GDM1 (cell line): ENCODE measurements around the gene SDC1.

ENCODE experiments used
- DNase-seq: peaks from one replicate; lab custom pipeline; 2025; lab: John Stamatoyannopoulos, UW

SDC1 gene

DNA sequence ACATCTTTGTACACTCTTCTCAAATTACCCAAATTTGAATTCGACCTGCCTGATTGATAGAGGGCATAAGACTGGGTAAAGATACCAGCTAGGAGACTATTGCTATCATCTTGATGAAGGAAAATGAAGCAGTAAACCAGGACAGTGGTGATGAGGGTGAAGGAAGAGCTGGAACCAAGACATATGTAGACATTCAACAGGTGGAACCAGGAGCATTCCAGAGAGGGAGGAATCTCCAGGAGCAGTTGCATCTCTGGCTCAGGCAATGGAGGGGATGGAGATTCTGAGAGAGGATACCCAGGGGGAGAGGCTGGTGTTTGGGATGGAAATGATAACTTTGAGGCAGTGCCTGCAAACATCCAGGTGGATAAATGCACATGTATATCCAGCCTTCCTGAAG, 41.6 kb downstream of the SDC1 start:
- DNase-seq = no peak

DNA sequence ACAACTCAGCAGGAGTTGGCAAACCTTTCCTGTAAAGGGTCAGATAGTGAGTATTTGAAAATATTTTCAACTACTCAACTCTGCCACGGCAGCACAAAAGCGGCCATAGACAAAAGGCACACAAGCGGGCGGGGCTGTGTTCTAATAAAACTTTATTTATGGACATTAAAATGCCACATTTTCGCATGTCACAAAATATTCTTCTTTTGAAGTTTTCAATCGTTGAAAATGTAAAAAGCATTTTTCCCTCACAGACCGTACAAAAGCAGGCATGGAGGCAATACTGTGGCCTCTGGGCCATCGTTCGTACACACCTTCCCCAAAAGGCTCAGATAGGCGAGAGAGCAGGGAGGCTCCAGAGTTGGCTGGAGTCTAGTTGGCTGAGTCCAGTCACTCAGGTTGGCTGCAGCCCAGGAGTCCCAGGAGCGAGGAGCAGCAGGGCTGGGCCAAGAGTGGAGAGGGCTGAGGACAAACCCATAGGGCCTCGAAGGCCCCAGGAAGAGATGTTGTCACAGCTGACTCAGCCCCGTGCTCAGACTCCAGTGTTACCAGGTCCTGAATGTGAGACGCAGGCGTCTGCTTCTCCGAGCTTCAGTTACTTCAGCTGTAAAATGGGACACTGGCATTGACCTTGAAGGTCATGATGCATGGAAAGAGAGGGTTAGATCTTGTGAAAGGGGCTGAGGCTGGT, 42.5 kb downstream of the SDC1 start:
- no peak for DNase-seq

DNA sequence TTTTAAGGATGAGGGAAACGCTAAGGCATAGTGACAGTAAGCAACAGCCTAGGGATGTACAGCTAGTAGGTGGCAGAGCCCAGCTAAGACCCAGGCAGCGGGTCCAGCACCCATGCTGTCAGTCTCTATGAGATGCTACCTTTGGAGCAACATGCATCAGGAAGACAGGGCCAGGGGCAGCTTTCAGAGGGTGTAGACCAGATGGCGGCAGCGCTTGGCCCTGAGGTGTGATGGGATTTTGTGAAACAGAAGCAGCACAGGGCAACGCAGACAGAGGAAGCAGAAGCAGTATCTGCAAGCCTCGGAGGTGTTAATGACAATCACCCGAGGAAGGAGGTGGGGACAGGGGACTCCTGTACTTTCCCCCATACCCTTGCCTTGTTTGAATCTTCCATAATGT, 43.2 kb downstream of the SDC1 start:
- DNase-seq = no peak

DNA sequence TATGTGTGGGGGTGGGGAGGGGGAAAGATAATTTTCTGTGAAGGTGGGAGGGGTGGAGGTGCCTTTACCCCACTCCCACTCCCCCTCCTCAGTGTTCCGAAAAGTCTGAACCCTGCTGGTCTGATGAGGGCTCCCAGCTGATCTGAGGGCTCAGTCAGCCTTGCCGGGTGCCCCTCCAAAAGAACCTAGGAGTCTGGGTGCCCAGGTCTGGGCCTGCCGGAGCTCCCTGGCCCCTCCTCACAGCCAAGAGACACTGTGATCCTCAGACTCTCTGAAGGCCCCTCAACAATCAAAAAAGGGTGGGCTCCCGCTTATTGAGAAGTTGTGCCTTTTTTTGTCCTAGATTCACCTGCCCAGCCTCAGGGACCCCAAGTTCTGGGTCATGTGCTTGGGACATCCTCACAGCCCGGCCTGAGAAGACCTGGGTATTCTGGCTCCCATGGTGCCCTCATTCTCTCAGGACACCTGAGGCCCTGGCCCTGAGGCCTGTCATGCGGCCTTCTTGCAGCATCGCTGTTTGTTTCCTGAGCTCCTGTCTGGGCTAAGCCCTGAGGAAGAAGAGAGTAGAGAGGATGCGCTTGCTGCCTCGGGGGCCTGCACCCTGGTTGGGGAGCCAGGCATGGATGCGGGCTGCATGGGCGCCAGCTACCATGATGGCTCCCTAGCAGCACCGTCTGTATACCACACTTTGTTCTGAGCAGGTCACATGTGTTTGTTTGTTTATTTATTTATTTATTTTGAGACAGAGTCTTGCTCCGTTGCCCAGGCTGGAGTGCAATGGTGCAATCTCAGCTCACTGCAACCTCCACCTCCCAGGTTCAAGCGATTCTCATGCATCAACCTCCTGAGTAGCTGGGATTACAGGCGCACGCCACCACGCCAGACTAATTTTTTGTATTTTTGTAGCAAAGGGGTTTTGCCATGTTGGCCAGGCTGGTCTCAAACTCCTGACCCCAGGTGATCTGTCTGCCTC, 44.0 kb downstream of the SDC1 start:
- no peak for DNase-seq

DNA sequence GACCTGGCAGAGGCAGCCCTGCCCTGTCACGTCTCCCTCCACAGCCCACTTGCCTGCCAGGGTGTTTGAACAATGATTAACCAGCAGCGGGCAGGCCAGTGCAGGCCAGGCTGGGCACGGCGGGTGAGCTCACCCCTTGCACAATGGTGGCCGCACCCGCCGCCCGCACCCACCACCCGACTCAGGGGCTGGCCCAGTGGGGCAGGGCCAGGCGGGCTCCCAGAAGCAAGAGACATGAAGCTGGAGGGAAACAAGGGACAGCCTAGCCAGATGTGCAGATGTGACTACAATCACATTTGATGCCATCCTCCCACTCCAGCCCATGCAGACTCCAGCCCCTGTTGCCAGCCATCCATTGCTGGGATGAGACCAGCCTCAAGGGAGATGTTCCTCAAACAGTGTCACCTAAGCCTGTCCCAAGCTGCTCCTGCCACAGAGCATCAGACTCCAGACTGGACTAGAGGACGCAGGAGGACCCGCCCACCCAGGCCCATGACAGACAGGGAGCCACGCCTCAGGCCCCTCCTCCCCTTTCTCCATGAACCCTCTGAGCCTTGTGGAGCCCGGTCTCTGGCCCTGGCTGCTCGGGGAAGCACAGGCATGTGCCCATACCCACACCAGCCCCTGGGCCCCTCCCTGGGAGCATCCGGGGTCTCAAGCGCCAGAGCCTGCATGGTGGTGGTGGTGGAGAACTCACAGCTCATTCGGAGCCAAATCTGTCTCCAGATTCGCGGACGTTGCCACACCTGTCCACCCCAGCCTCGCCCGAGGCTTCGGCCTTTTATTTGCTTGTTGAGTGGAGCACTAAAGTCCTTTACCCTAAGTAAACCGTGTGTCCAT, 45.0 kb downstream of the SDC1 start:
- DNase-seq = no peak

DNA sequence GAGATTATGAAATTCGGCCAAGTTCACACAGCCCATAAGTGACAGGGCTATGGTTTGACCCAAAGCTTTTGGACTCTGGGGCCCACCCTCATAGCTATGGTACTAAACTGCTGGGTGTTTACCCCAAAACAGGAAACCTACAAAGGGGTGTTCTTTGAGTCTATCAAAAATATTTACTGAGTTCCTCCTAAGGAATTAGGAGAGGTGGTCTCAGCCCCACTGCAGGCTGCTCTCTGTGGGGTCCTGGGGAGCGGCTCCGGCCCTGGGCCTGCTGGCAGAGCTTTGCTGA, 45.5 kb downstream of the SDC1 start:
- DNase-seq = no peak

DNA sequence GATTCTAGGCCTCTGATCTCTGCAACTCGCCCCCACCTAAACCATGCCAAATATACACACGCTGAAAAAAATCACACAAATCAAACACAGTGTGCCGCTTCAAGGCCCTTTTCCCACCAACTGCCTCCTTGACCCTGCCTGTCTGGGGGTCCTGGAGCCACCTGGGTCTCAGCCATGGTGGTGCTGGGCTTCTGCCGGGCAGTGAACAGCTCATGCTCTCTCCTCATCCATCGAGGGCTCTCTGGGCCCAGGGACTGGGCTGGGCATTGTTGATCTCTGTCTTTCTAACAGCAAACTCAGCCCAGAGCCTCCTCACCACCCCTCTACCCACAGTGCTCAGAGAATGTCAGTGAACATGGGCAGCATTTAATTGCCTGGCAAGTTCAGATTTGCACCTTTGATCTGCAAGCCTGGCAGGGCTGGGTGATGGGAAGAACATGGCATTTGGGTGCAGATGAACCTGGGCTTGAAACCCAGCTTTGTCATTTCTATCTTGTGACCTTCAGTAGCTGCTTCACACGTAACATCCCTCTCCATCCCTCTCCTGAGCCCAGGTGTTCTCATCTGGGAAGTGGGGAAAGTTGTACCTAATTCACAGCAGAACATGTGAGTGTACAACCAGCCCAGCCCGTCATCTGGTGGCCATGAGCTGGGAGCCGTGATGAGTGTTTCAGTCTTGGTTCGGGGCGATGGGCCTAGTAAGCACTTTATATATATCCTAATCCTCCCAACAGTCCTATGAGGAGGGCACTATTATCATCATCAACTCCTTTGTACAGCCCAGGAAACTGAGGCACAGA, 46.1 kb downstream of the SDC1 start:
- no peak for DNase-seq

DNA sequence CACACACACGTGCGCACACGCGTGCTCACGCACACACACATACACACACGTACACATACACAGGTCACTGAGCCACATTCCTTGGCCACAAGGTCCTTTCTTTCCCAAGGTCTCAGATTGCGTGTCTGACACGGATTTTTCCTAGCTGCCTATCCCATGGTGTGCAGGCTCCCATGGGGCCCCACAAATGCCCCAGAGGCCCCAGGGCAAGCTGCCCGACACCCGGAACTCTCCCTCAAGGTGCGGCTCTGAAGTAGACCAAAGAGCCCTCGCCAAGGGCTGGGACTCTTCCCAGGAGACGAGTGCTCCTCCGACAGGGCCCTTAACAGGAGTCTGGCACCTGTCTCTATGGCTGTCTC, 46.7 kb downstream of the SDC1 start:
- no peak for DNase-seq

DNA sequence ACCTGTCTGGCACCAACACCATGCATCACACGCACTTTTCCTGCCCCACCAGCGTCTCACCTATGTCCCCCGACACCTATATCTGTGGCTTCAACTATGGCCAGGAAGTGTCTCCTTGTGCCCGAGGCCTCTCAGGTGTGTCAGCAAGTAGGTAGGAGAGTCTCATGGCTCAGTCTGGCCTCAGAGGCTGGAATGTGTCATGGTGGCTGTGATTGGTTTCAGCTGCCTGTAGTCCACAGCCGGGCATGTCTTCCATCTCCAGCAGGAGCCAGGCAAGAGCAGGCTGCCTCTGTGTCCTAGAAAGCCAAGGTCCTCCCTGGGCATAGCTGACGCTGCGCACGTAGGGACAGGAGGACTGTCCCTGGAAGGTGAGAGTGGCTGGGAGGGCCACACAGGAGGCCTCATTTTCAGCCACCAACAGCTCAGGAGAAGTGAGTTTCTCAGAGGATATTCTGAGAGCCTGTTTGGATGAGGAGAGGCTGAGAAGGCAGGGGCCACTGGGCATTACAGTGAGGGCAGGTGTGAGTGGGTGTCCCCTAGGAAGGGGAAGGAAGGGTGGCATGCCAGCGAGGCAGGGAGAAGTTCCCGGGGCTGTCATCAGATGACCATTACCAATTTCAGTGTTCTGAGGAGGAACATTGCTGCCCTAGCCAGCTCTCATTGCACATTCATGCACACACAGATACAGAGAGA, 47.2 kb downstream of the SDC1 start:
- no peak for DNase-seq

DNA sequence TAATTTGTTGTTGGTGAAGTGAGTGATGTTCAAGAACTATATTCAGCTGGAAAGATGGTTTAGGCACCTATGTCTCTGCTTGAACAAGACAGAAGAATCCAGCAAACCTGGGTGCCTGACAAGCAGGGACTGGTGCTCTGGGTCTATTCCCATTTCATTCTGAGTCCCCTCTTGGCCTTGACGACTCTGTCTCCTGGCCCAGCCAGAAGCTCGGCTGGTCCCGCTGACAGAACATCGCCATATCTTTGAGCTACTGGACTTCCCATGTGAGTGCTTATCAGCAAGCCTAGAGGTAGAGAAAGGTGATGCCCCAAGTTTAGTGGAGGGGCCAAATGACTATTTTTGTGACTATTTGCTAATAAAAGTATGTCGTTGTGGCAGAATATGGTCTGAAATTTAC, 48.2 kb downstream of the SDC1 start:
- no peak for DNase-seq

DNA sequence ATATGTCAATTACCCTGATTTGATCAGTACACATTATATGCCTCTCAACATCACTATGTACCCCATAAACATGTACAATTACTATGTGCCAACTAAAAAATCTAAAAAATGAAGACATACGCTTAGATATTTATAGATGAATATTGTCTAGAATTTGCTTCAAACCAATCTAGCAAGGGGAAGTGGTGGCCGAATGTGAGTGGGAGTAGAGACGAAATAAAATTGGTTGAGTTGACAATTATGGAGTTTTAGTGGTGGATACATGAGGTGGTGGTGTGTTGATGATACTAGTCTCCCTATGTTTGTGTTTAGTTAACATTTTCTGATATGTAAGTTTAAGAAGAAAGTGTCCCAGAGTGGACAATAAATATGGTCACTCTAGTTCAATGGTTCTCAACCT, 49.0 kb downstream of the SDC1 start:
- DNase-seq = no peak

DNA sequence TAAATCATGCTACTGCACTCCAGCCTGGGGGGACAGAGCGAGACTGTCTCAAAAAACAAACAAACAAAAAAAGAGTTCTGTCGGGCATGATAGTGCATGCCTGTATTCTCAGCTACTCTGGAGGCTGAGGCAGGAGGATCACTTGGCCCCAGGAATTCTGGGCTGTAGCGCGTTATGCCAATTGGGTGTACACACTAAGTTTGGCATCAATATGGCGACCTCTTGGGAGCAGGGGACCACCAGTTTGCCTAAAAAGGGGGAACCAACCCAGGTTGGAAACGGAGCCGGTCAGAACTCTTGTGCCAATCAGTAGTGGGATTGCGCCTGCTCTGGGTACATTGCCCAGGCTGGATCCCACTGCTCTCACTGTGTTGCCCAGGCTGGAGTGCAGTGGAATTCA, 49.7 kb downstream of the SDC1 start:
- no peak for DNase-seq

DNA sequence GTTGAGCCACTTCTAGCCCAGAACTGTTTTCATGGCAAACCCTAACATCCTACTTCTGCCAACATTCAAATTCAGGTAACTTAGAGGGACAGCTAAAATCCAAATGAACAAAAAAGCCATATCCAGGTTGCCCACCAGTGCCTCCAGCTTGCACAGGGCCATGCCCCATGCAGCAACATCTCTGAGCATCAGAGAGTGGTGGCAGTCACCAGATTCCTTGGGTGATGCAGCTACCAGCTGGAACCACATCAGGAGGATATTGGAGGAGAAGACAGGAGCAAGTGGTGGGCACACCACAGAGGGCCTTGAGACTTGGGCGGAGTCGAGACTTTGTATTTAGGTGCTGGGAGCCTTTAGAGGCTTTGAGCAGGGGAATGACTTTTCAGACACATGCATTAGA, 50.5 kb downstream of the SDC1 start:
- DNase-seq = no peak

DNA sequence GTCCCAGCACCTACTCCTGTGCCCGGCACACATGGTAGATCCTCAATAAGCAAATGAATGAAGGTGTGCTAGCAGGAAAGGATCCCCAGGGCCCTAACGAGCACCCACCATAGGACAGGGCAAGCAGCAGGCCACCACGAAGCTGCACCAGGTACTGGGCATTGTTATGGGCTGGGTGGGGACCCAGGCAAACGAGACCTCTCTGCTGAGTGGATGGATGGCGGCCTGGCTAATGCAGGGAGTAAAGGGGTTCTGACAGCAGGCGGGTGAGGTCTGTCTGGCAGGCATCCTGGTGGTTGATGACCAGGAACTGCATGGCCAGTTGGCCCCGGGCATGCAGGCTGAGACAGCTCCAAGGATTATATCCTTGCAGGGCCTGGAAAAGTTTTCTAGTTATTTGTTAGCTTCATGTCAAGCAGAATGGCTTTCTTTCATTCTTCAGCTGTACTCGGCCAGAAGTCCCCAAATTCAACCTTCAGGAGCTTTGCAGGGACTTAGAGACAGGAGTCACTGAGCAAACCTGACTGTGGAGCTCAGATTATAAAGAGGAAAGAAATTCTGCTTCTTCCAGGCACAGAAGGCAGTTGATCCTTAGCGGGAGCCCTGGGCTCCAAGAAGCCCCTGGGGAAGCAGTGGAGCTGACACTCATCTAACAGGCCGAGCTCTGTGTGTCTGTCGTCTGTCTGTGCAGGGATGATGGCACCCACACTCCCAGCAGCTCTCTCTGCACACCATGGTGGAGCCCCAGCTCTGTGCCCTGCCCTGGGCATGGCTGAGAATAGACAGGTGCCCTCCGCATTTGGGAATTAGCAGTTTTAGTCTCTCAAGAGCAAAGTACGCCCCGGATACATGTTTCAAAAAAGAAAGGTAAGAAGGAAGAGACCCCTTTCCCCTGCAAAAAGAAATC, 51.2 kb downstream of the SDC1 start:
- no peak for DNase-seq

DNA sequence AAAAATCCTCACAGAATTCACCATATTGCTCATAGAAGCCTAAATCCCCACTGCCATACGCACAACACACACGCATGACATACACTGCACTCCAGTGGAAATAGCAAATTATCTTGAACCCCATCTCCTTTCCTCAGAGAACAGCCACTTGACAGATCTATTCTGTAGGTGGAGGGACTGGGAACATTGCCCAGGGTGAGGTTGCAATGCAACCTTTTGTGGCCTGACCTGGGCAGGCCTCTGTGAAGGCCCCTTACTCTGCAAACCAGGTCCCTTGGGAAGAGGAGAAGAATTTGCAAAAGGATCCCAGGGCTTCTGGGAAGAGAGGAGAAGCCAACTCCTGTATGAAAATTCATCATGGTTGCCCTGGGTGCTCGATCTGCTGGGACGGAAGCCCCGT, 51.9 kb downstream of the SDC1 start:
- DNase-seq = no peak

DNA sequence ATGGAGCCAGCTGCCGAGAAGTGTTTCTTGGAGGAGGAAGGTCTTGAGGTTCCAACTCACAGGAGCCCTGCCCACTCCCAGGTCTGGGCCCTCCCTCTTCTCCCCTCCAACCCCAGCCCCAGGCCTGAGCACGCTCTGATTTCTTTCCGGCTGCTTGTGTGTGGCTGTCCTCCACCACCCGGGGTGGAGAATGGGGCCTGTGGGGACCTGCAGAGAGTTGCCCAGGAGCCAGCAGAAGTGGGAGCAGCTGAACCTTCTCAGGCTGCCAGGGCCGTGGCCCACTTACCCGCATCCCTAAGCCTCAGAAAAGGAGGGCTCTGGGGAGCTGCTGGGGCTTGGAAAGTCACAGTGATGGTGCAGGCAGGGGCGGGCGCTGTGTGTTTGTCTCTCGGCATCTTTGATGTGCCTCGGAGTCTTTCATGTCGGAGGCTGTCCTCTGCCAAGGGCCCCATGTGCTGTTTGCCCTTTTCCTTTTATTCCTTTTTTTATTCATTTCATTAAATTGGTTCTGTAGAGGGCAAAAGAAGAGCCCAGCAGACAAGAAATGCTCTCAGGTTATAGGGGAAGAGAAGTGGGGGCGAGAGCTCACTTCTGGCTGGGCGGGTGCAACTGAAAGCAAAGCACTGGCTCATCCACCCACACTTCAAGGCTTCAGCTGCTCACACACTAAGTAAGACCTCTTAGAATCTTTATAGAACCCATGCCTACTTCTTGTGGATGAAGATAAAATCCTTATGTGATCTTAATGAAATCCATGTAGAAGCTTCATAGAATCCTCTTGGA, 52.5 kb downstream of the SDC1 start:
- DNase-seq = no peak

DNA sequence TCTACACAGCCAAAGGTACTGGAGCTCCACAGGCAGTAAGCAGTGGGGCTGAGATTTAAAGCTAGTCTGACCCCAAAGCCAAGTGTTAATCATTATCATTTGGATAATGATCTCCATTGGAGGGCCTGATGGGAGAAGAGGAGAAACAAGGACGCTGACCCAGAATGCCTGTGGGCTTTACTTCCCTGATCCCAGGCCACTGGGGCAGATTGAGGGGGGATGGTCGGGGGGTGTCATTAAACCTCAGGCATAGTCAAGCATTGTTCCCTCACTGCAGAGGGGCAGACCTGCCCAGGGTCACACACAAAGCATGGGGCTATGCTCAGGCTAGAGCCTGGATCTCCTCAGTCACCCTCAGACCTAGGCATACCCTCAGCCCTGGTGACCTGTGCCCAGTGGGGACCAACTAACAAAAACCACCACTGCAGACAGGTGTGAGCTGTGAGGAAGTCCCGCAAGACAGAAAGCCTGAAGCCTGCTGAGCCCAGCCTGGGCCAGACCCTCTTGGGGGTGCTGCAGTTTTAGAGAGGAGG, 53.4 kb downstream of the SDC1 start:
- no peak for DNase-seq

DNA sequence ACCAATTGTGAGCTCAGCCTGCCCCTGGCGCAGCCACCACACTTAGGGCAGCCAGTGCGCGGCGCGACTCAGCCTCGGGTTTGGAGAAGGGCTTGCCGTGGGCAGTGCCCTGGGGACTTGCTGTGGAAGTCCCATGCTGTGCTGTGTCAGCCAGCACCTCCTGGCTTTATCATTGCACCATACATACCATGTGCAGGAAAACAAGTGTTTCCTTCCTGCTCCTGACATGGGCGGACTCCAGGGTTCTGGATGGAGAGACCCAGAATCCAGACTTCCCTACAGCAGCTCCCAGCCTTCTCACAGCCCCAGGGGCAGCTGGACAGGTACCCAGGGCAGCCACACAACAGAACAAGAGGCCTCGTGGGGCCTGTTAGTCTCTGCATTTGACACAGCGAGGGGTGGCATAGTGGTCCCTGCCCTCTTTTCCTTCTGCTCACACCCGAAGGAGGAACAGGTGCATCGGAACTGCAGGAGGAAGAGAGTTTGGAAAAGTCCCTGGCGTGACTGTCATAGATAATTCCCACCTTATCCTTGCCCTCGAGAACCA, 54.2 kb downstream of the SDC1 start:
- no peak for DNase-seq
